IMR-90 (cell line): Measurements from ENCODE around the gene LONP2. TPM values are rescaled to one million over a fixed set of nuclear protein-coding genes. Genes with fewer than 3 reads are reported as not detected.

Experiments
- polyA plus RNA-seq, 3 experiments: library from polyadenylated mRNA; depleted of rRNA; stranded (reverse); fragments of >200 nt; gene quantifications; 2 replicates each; pipeline ENCODE4 v1.2.3, GENCODE V29; 2012; ENCODE audit warnings: low replicate concordance in 1 of 3
- total RNA-seq: library from RNA; depleted of rRNA; stranded (reverse); fragments of >200 nt; gene quantifications from 2 replicates; pipeline ENCODE4 v1.2.3, GENCODE V29; 2012; rRNA removed

LONP2 gene
- total and polyA plus RNA-seq, 2 of the 4 experiments (the other 2 are of a cell fraction) = 31.5 to 90.9 TPM

Other genes with a start within 250 kb of the LONP2 start
- gene ABCC12, start 88.3 kb upstream of the LONP2 start, total RNA-seq = under 0.01 TPM in 2 replicates
- not detected in 2 replicates for gene ABCC12, start 88.3 kb upstream of the LONP2 start, polyA plus RNA-seq (2012; rRNA removed)
- under 0.01 and 0.18 TPM in 2 replicates for gene ABCC11, start 3.2 kb downstream of the LONP2 start, total RNA-seq
- 0.06 and 0.09 TPM in 2 replicates for gene ABCC11, start 3.2 kb downstream of the LONP2 start, polyA plus RNA-seq (2012; rRNA removed)
- gene SIAH1, start 141.1 kb downstream of the LONP2 start, total RNA-seq = 16.9 and 17.7 TPM in 2 replicates
- gene SIAH1, start 141.1 kb downstream of the LONP2 start, polyA plus RNA-seq (2012; rRNA removed) = 8.8 and 10.3 TPM in 2 replicates